Large intestine (tissue), 3 donors: ENCODE data around the gene ZNF80. TPM values are rescaled to one million over a fixed set of nuclear protein-coding genes. Genes with fewer than 3 reads are reported as not detected.

ENCODE experiments used
- DNase-seq, 2 donors: peaks; one replicate each; pipeline versions ENCODE4 v3.0.0 to v3.0.0-alpha.2; 2013
- H3K27ac ChIP-seq: one replicate; pipeline ENCODE4 v1.5.1; 2013; ENCODE audit warnings: low read length
- H3K27me3 ChIP-seq: 2 replicates; pipeline ENCODE4 v1.6.1; 2013; ENCODE audit warnings: low read length; ENCODE audit not compliant: control insufficient read depth, insufficient read depth
- H3K36me3 ChIP-seq: 2 replicates; pipeline ENCODE4 v1.6.1; 2013; ENCODE audit warnings: low read length; ENCODE audit not compliant: control insufficient read depth, insufficient read depth
- H3K4me1 ChIP-seq: one replicate; pipeline ENCODE4 v1.6.1; 2013; ENCODE audit warnings: low read length; ENCODE audit not compliant: control insufficient read depth, insufficient read depth
- H3K4me3 ChIP-seq: one replicate; pipeline ENCODE4 v1.5.1; 2013; ENCODE audit warnings: low read length
- H3K9me3 ChIP-seq: one replicate; pipeline ENCODE4 v1.6.1; 2013; ENCODE audit warnings: mild to moderate bottlenecking, low read depth, low read length, moderate library complexity; ENCODE audit not compliant: control insufficient read depth
- WGBS: methylation state at CpG from one replicate; pipeline ENCODE4 v1.1.5; 2013; ENCODE audit warnings: low lambda C conversion rate; ENCODE audit not compliant: insufficient coverage; 5-methylcytosine and 5-hydroxymethylcytosine counted together
- polyA plus RNA-seq: library from polyadenylated mRNA; unstranded; fragments of 120-200 nt; gene quantifications from one replicate; pipeline ENCODE4 v1.2.1, GENCODE V29; 2013

Gene ZNF80
- polyA plus RNA-seq, 1 donor, result 0.03 TPM

DNA sequence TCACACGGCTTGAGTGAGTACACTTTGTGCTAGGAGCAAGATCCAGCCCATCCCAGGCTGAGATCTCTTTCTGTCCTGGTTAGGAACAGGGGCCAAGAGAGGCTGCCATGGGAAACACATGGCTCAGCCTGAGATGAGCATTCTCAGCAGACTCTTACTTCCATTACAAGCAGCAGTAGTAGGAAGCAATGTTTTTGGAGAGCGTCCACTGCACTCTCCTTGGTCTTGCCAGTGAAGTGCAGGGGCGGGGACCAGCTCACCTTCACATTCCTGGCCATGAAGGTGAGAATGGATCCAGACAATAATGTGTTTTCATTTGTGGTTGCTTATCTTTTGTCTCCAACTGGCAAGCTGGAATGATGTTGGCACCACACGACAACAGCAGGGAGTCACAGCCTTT lies 24.7 kb downstream of the ZNF80 start:
- no peaks in the 10 kb centered on the region for H3K9me3 ChIP-seq
- WGBS, result no CpG with 5 or more reads among the region's 4 CpGs
- H3K4me1 ChIP-seq, result no peaks in the 10 kb centered on the region
- no peak overlapping the region for H3K4me3 ChIP-seq
- no peaks in the 10 kb centered on the region for H3K36me3 ChIP-seq
- no peak for DNase-seq
- peaks cover 2% of the 10 kb centered on the region for H3K27me3 ChIP-seq
- no peak overlapping the region for H3K27ac ChIP-seq

DNA sequence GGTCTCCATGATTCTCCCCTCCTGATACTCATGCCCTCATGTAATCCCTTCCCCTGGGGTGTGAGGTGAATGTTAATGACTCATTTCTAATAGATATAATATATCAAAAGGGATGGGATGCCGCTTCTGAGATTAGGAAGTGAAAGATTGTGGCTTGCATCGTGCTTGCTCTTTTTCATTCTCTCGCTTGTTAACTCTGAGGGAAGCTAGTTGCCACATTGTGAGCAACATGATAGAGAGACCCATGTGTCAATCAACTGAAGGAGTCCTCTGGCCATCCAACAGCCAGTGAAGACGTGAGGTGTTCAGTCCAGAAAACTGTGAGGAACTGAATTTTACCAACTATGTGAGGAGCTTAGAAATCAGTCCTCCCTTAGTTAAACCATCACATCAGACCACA lies 29.6 kb downstream of the ZNF80 start:
- Histone ChIP-seq H3K36me3 (no peaks in the 10 kb centered on the region), H3K27me3 (no peaks in the 10 kb centered on the region), H3K4me1 (no peaks in the 10 kb centered on the region), H3K4me3 (no peak overlapping the region), H3K27ac (no peak overlapping the region), H3K9me3 (no peaks in the 10 kb centered on the region)
- no CpG with 5 or more reads among the region's 4 CpGs for WGBS
- DNase-seq, result no peak

GRCh38 chr3:114206342-114206741 lies 31.0 kb downstream of the ZNF80 start:
- no peaks in the 10 kb centered on the region for H3K4me1 ChIP-seq
- WGBS, result no CpG with 5 or more reads among the region's 3 CpGs
- H3K27ac ChIP-seq, result no peak overlapping the region
- no peak overlapping the region for H3K4me3 ChIP-seq
- H3K36me3 ChIP-seq, result no peaks in the 10 kb centered on the region
- no peaks in the 10 kb centered on the region for H3K9me3 ChIP-seq
- no peak for DNase-seq
- H3K27me3 ChIP-seq, result no peaks in the 10 kb centered on the region

DNA sequence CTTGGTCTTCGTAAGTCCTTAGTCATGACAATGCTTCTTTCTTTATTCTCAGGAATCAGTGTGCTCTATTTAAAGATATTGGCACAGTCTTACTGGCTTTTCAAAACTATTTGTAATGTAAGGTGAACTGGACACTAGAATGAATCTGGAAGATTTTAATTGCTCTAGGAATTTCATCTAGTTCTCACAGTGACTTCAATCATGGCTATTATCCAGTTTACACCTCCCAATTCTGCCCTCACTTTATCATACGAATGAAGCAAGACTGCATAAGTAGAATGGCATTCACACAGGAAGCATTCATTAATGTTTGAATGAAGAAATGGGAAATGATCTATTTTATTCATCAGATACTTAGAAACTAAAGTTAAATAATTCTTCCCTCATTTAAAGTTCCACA lies 31.8 kb downstream of the ZNF80 start:
- no peak for DNase-seq
- Histone ChIP-seq H3K4me1 (no peaks in the 10 kb centered on the region), H3K4me3 (no peak overlapping the region), H3K9me3 (no peaks in the 10 kb centered on the region), H3K27ac (no peak overlapping the region), H3K27me3 (no peaks in the 10 kb centered on the region), H3K36me3 (no peaks in the 10 kb centered on the region)
- no CpG with 5 or more reads among the region's 2 CpGs for WGBS

GRCh38 chr3:114194750-114195149 lies 42.6 kb downstream of the ZNF80 start:
- Histone ChIP-seq H3K4me3 (no peak overlapping the region), H3K27me3 (no peaks in the 10 kb centered on the region), H3K4me1 (no peaks in the 10 kb centered on the region), H3K9me3 (no peaks in the 10 kb centered on the region), H3K36me3 (no peaks in the 10 kb centered on the region), H3K27ac (no peak overlapping the region)
- no peak for DNase-seq
- WGBS, result no CpG with 5 or more reads among the region's 1 CpG

DNA sequence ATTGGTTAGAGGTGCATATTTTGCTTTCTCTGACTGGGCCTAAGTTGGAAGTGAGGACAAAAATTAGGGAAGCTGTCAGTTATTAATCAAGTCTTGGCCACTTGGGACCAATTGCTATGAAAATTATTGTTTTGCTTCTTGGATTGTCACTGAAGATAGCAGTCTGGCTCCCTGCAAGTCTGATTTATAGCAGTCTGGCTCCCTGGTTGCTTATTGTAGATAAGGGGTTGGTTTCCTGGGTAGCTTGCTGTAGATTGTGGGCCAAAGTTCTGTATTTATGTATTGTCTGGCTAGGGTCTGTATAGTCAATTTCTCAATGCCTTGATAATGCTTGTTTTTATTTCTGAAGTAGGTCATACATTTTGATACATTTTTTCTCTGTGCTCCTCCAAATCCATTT lies 45.2 kb downstream of the ZNF80 start:
- DNase-seq, result no peak
- Histone ChIP-seq H3K27ac (no peak overlapping the region), H3K27me3 (no peaks in the 10 kb centered on the region), H3K36me3 (no peaks in the 10 kb centered on the region), H3K9me3 (no peaks in the 10 kb centered on the region), H3K4me1 (no peaks in the 10 kb centered on the region), H3K4me3 (no peak overlapping the region)

GRCh38 chr3:114186501-114186900 lies 50.9 kb downstream of the ZNF80 start:
- H3K27me3 ChIP-seq, result no peaks in the 10 kb centered on the region
- no peak for DNase-seq
- no peaks in the 10 kb centered on the region for H3K4me1 ChIP-seq
- peaks cover 3% of the 10 kb centered on the region for H3K9me3 ChIP-seq
- no peak overlapping the region for H3K4me3 ChIP-seq
- no peak overlapping the region for H3K27ac ChIP-seq
- no peaks in the 10 kb centered on the region for H3K36me3 ChIP-seq

Other genes starting within 250 kb of the ZNF80 start
- 9.2 TPM for gene CCDC191, start 181.1 kb downstream of the ZNF80 start, polyA plus RNA-seq
- gene QTRT2, start 180.8 kb downstream of the ZNF80 start, polyA plus RNA-seq, result 24.7 TPM
- not detected for gene DRD3, start 58.5 kb downstream of the ZNF80 start, polyA plus RNA-seq
- 0.24 TPM for gene TIGIT, start 56.5 kb upstream of the ZNF80 start, polyA plus RNA-seq